Measurements from ENCODE around the gene FOXR1.

The FOXR1 gene, protein sequence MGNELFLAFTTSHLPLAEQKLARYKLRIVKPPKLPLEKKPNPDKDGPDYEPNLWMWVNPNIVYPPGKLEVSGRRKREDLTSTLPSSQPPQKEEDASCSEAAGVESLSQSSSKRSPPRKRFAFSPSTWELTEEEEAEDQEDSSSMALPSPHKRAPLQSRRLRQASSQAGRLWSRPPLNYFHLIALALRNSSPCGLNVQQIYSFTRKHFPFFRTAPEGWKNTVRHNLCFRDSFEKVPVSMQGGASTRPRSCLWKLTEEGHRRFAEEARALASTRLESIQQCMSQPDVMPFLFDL

DNA sequence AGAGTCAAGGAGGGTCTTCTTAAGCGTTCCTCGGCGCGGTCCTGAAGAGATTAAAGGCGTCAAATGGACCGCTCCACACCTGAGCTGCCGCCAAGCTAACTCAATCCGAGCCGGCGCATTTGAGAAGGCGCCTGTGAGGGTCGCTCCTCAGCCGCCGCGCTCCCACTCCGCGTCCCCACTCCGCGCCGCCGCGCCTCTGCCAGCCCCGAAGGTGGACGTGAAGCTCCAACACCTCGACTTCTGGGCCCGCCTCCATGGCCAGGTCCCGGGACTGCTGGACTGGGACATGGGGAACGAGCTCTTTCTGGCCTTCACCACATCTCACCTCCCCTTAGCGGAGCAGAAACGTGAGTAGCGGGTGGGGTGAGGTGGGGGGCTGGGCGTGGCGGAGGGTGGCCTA is at the start of gene FOXR1:
Gene FOXR1 (plus strand): TSS at position 116 of the 400 bp plus-strand sequence. CDS start 171 bp downstream, at position 287.
- no peak for DNase-seq (ENCODE audit: low read depth, low spot score)

DNA sequence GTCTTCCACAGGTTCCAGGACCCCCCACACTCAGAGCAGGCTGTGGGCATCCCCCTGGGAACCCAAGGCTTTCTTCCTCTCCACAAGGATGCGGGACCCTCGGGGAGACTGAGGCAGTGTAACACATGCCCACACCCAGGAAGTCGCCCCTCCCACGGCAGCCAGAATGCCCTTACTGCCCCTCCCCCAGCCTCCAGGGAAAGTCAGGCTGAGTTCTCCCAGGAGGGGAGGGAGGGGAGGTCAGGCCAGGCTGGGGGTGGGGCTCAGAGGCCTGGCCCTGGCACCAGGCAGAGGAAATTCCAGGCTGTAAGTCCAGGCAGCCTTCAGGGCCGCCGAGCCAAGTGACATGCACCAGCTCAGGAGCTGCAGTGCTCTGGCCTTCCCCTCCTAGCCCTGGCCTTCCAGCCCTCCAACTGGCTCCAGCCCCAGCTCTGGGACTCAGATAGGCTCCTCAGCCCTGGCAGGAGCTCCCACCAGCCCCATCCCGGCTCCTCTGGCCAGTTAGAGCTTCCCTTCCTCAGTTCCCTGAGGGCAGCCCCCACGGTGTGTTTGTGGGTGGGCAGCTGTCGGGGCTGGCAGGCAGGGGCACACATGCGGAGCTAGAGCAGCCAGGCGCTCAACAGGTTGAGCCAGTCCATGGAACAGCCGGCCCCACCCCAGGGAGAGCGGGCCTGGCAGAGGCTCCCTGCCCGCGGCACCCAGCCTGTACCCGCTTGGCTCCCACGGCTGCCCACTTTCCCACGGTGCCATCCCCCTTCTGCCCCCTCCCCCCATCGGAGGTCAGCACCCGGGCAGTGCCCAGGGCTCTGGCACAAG is 49.4 kb upstream of the FOXR1 start:
- ChIA-PET POLR2A (interaction anchor here (0.7 to 2.2 kb wide), 5 partner anchors 26 to 174 kb away, joined by 3 to 10 read pairs (median 3); partner anchors contain the start of gene CENATAC), CTCF (interaction anchor here (0.9 to 1.2 kb wide), 2 partner anchors 17 to 35 kb away, joined by 3 read pairs; no protein-coding TSS in a partner anchor)
- peak overlapping the region; percentile 100 for H3K4me3 ChIP-seq (ENCODE audit: low read depth, low read length)
- TF ChIP-seq, protein P1, sequence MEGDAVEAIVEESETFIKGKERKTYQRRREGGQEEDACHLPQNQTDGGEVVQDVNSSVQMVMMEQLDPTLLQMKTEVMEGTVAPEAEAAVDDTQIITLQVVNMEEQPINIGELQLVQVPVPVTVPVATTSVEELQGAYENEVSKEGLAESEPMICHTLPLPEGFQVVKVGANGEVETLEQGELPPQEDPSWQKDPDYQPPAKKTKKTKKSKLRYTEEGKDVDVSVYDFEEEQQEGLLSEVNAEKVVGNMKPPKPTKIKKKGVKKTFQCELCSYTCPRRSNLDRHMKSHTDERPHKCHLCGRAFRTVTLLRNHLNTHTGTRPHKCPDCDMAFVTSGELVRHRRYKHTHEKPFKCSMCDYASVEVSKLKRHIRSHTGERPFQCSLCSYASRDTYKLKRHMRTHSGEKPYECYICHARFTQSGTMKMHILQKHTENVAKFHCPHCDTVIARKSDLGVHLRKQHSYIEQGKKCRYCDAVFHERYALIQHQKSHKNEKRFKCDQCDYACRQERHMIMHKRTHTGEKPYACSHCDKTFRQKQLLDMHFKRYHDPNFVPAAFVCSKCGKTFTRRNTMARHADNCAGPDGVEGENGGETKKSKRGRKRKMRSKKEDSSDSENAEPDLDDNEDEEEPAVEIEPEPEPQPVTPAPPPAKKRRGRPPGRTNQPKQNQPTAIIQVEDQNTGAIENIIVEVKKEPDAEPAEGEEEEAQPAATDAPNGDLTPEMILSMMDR (IDR thresholded peaks at IDR 0.05; ENCODE audit: insufficient read depth, low read length, missing control alignments) = no peak
- DNase-seq (ENCODE audit: low read depth, low spot score) = no peak

More for the DNA sequence above, at the start of gene FOXR1:
- TF ChIP-seq, protein P1 (IDR thresholded peaks at IDR 0.05; ENCODE audit: insufficient read depth, low read length, missing control alignments) = no peak
- ChIA-PET POLR2A (no interaction called here), CTCF (interaction anchor here (1.0 kb wide), 1 partner anchor 16 kb away, joined by 3 read pairs; no protein-coding TSS in a partner anchor)
- no peak within 1 kb of the TSS for H3K4me3 ChIP-seq (ENCODE audit: low read depth, low read length)

DNA sequence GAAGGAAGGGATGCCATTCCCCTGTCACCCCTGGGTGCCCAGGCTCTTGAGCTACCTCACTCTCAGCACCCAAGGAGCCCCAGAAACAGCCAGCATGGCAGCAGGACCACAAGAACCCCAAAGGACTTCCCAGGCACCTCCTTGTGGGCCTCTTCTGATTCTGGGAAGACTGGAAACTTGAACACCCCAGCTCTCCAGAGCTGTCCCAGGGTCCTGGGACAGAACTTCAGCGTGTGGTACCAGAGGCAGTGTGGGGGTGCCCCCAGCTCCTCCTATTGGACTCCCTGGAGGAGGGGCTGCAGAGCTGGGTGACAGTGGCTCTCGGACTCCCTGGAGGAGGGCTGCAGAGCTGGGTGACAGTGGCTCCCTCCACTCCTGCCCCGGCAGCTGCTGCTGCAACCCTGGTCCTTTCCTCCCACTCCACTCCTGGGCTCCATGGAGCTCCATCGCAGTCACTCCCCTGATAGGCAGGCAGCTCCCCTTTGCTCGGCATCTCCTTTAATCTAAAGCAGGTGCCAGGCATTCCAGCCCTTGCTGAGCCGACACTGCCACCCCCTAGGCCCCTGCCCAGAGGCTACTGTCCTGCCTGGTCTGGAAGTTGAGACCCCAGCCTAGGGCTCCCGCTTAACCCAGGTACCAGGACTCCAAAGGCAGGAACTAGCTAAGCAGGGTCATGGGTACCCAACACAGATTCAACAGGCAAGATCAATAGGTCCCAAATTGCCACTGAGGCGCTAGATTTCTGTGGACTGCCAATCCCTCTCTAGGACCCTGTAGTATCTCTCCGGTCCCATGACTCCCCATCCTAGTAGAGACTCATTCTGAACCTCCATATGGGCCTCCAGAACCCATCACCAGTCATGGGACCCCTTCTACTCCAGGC is 48.6 kb upstream of the FOXR1 start:
- TF ChIP-seq, protein P1 (IDR thresholded peaks at IDR 0.05; ENCODE audit: insufficient read depth, low read length, missing control alignments) = no peak
- ChIA-PET POLR2A (interaction anchor here (0.7 to 2.2 kb wide), 5 partner anchors 27 to 175 kb away, joined by 3 to 10 read pairs (median 3); partner anchors contain the start of gene CENATAC), CTCF (interaction anchor here (0.9 to 1.3 kb wide), 3 partner anchors 16 to 130 kb away, joined by 3 read pairs; no protein-coding TSS in a partner anchor)
- DNase-seq (ENCODE audit: low read depth, low spot score) = no peak
- H3K4me3 ChIP-seq (ENCODE audit: low read depth, low read length) = peak overlapping the region; percentile 100

DNA sequence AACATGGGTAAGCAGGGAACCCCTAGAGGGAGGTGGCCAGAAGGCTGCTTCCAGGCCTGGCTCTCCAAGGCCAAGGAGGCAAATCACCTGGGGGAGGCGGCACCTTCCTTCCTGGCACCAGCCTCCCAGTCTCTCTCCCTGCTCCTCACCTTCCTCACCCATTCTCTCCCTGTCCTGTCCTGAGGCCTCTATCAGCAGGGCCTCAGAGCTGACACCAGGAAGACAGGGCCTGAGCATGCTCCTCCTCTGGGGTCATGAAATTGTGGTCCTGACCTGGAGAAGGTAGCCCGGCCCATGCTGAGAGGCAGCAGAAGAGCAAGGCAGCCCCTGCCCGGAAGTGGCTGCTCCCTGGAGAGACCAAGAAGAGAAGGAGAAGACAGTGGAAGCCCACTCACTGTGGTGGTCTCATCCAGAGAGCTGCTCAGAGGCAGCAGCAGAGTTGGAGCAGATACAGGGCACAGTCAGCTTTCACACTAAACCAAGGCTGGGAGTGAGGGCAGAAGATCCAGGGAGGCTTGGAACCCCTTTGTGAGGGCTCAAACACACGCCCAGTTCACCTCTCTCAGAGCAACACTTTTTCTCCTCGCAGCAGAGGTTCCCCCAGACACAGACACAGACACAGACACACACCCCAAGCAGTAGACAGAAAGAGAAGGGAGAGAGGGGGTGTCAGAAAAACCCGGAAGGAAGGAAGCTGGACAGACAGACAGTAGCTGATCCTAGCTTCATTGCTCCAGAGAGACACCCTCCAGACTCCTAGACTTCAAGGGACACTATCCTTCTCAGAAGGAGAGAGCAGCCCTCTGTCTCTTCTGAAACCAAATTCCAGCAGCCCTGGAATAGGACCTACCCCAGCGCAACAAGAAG is 47.6 kb upstream of the FOXR1 start:
- peak overlapping the region; percentile 100 for H3K4me3 ChIP-seq (ENCODE audit: low read depth, low read length)
- ChIA-PET POLR2A (interaction anchor here (1.6 kb wide), 1 partner anchor 132 kb away, joined by 10 read pairs; the partner anchor contains the start of gene DDX6), CTCF (interaction anchor here (0.9 to 1.6 kb wide), 5 partner anchors 10 to 135 kb away, joined by 3 to 4 read pairs (median 3); no protein-coding TSS in a partner anchor)
- no peak for DNase-seq (ENCODE audit: low read depth, low spot score)
- TF ChIP-seq, protein P1 (IDR thresholded peaks at IDR 0.05; ENCODE audit: insufficient read depth, low read length, missing control alignments) = no peak

Data from AG04449 (cell line).